HG03280 (cell line): ENCODE data around the gene PTCD1.

ENCODE experiments used
- ATAC-seq: cut with Tn5 transposase; IDR thresholded peaks from one replicate; pipeline ENCODE4 v1.9.1; 2021; ENCODE audit warnings: mild to moderate bottlenecking, moderate library complexity; ENCODE audit not compliant: unreplicated experiment

The PTCD1 gene

GRCh38 chr7:99409806-99410205, 28.8 kb downstream of the PTCD1 start:
- no peak for ATAC-seq

GRCh38 chr7:99409192-99409572, 29.4 kb downstream of the PTCD1 start:
- no peak for ATAC-seq

DNA sequence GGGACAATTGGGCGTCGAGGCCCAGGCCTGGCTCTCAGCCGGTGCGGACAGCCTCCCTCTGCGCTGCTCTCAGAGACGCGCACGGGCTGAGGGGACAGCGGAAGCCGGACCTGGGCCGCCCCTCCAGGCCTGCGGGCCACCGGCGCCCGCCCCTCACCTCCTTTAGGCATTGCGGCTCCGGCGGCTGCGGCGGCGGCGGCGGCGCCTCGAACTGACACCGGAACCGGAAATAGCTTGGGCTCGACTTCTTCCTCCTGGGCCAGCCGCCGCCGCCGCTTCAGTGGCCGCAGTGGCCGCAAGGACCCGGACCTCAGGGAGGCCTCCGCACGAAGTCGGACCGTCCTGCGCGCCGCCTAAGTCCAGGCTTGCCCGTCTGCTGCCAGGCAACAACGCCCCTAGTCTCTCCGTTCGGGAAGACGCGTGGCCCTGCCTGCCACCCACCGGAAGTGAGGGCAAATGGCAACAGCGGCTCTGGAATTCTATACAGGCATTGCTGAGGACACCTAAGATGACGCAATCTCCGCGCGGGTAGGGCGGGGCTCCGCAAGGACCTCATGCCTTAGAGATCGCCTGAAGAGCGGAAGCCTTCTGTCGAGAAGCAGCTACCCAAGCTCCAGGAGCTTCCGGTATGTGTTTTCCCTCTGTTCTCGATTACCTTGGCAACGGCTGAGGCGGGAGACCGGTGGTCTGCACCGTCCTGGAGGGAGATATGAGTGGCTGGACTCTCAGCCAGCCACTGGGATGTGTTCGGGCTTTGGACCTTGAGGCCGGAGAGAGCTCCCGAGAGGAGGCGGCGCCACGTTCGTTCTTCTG, 30.0 kb downstream of the PTCD1 start, which contains the start of the genes BUD31 and PDAP1:
Gene BUD31, plus strand, starts transcription at position 591 of the 813 bp plus-strand sequence. CDS start 2,124 bp downstream, outside the sequence.
Gene PDAP1, minus strand, starts transcription at position 219 of the 813 bp plus-strand sequence. Its CDS starts 49 bp downstream, at position 170.
- peak; percentile 74 for ATAC-seq

DNA sequence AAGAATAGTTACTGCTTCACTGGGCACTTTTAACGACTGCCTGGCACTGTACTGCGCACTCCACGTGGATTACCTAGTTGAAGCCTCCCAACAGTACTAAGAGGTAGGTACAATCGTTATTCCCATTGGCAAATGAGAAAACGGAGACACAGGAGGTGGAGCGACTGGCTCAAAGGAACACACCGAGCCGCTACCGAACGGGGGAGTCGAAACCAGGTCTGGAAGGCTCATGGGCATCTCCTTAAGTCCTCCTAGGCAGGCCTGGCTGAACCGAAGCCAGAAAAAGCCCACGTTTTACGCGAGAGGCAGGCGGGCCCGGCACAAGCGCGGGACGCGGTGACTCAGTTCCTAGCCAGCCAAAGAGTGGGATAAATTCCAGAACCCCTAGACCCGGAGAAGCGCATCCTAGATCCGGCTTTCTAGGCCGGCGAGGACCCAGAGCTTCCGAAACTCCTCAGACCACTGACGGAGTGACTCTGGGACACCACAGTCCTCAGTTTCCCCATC, 30.7 kb downstream of the PTCD1 start:
- ATAC-seq, result peak; percentile 6

DNA sequence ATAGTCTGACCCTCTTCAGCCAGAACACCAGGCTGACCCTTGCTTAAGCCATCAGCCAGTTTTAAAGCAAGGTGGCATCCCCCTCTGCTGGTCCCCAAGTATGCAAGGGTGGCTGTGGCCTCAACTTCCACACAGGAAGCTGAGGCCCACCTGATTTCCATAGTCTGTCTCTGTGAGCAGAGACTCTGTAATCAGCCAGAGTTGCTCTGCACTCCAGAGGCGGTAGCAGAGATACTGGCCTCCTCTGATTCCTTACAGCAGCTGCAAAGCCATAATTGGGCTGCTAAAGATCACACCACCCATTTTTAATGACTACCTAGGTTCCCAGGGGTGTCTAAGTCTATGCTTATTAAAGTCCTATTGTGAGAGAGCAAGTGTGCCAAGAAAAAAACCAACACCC, 32.0 kb downstream of the PTCD1 start:
- no peak for ATAC-seq

GRCh38 chr7:99404977-99405320, 33.6 kb downstream of the PTCD1 start:
- ATAC-seq, result no peak

GRCh38 chr7:99404235-99404976, 34.2 kb downstream of the PTCD1 start:
- no peak for ATAC-seq

DNA sequence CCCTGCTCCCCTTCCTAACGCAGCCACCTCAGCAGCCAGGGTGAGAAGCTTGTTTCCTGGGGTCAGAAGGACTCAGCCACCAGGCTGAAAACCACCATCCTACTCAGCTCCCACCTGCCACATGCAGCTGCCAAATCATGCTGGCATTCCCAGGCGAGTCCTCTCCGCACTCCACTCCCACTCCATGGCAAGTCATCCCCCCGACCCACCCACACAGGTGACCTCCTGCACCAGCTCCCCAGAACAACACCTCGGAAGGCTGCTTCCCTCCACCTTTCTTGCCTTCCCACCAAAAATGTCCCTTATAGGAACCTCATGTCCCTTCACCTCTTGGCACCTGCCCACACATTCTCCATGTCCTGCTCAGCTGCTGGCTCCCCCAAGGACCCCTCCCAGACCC, 34.8 kb downstream of the PTCD1 start:
- no peak for ATAC-seq

DNA sequence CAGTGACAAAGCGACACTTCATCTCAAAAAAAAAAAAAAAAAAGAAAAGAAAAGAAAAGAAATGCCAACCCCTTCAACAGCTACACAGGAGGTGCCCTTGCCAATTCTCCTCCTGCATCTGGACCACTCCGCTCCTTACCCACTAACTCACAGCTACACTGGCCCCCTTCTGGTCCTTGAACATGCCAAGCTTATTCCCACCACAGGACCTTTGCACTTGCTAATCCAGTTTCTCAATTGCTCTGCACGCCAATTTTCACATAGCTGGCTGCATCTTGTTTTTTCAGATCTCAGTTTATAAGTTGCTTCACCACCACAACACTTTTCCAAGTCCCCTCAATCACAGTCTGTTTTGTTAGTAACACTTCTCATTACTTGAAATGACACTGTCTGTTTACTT, 35.7 kb downstream of the PTCD1 start:
- ATAC-seq, result no peak

- no peak for ATAC-seq
These were observed 39.0 kb downstream of the PTCD1 start for GRCh38 chr7:99399597-99399996.

DNA sequence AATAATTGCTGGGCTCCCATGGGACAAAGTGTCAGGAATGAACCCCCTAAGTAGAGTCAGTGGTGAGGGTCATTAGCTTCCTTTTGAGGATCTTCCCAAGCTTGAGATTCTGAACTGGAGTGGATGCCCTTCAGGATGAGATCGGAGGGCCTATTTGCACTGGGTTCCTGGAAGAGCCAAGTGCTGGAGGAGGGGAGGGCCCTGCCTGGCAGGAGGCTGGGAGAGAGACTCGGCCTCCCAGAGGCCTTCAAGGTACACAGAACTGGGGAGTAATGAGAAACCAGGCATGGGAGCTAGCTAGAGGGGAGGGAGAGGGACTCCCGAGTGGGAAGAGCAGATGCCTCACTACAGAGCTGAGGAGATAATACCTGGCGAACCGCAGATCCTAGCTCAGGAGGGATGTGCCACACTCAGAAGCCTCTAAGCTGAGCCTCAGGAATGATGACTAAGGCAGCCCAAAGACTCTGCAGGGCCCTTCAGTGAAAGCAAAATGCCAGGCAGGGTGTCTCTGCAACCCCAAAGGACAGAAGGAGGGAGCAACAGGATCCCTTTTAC, 39.6 kb downstream of the PTCD1 start:
- no peak for ATAC-seq

- no peak for ATAC-seq
These were observed 41.2 kb downstream of the PTCD1 start for GRCh38 chr7:99397297-99397983.

- ATAC-seq, result no peak
These were observed 41.9 kb downstream of the PTCD1 start for GRCh38 chr7:99396418-99397296.

- no peak for ATAC-seq
These were observed 42.8 kb downstream of the PTCD1 start for GRCh38 chr7:99395616-99396327.

- ATAC-seq, result no peak
These were observed 44.5 kb downstream of the PTCD1 start for GRCh38 chr7:99394188-99394502.

DNA sequence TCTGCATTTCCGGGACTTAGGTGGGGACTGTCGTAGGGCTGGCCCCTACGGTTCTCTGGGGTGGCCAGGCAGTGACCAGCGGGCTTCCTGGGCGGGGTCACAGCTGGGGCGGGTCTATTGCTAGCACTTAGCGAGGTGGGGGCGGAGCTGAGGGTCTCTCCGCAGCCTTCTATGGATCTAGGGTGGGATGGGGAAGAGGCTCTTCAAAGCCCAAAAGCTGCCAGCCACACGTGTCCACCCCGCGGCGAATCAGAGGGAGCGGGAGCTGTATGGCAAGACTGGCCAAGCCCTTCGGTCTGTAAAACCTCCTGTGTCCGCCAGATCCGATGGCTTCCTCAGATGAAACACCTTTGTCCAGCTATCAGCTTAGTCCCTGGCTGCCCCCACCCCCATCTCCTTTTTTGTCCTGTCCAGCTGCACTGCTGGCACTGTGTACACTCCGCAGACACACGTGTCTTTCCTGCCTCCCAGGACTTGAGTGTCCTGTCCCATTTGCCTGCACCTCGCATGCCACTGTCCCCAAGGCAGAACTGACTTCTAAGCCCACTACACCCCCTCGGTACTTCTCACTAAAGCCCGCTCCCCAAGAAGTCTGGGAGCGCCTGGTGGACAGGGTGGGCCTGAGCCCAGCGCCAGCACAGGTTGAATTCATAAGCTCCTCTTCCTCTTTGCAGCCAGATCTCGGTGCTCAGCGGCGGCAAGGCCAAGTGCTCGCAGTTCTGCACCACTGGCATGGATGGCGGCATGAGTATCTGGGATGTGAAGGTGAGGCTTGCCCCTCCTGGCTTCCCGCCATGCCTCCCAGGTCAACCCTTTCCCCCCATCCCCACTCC, 45.0 kb downstream of the PTCD1 start:
- no peak for ATAC-seq

DNA sequence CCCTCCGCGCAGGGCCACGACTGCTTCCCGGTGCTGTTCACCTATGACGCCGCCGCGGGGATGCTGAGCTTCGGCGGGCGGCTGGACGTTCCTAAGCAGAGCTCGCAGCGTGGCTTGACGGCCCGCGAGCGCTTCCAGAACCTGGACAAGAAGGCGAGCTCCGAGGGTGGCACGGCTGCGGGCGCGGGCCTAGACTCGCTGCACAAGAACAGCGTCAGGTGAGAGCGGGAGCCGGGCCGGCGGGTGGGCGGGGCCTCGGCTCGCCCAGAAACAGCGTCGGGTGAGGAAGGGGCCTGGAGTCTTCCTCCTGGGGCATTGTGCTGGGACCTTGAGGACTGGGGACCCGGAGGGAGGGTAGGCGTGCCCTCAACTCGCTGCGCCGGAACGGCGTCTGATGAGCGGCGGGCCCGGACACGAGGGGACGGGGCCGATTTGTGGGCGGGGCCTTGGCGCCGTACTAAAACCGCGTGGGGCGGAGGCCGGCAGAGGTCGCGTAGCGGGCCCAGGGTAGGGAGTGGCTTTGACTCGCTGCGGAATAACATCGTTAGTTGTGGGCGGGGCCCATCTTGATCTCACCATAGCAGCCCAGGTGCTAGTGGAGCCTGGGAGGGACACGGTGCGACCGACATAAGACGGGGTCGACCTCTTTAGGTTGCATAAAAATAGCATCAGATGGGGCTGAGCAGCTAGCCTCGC, 45.8 kb downstream of the PTCD1 start:
- peak; percentile 46 for ATAC-seq

- no peak for ATAC-seq
These were observed 46.6 kb downstream of the PTCD1 start for GRCh38 chr7:99392046-99392445.
